ENCODE measurements around the gene DMRTA2. TPM values are rescaled to one million over a fixed set of nuclear protein-coding genes. Genes with fewer than 3 reads are reported as not detected.

DMRTA2 gene
- total RNA-seq, 2 experiments from 2014 or later = not detected

- H3K27me3 ChIP-seq (ENCODE audit: control insufficient read depth in 1 of 2, insufficient read depth in 2 of 2, low read length in 2 of 2) = no peaks in the 10 kb centered on the region
- Mint-ChIP-seq H3K27ac (no peak overlapping the region), H3K27me3 (no peaks in the 10 kb centered on the region), H3K4me1 (ENCODE audit: low read depth) (peaks cover 8% of the 10 kb centered on the region), H3K4me3 (no peak overlapping the region), H3K36me3 (ENCODE audit: low read depth) (peaks cover 29% of the 10 kb centered on the region), H3K9me3 (no peaks in the 10 kb centered on the region)
- no peaks in the 10 kb centered on the region for H3K9me3 ChIP-seq (ENCODE audit: control insufficient read depth in 1 of 2, insufficient read depth in 1 of 2, low read length in 2 of 2)
- intact Hi-C loops (cut with DNase I, micrococcal nuclease) = no loop called here
- TF ChIP-seq CTCF (IDR thresholded peaks at IDR 0.05) = no peak
- ChIA-PET POLR2A (no interaction called here), CTCF (no interaction called here)
- ATAC-seq (ENCODE audit: poor library complexity) = no peak
- no peak overlapping the region for H3K4me3 ChIP-seq (ENCODE audit: low read length)
- DNase-seq = no peak
- no peaks in the 10 kb centered on the region for H3K4me1 ChIP-seq (ENCODE audit: insufficient read depth, low read length)
- H3K36me3 ChIP-seq (ENCODE audit: insufficient read depth, low read length) = peaks cover 2% of the 10 kb centered on the region
- H3K27ac ChIP-seq (ENCODE audit: low read depth in 1 of 2, low read length in 2 of 2) = no peak overlapping the region
Observed at GRCh38 chr1:50458507-50458906, 35.3 kb upstream of the DMRTA2 start.

- H3K4me3 Mint-ChIP-seq = no peak overlapping the region
- no peak overlapping the region for H3K4me3 ChIP-seq (ENCODE audit: low read length)
- no peaks in the 10 kb centered on the region for H3K27me3 ChIP-seq (ENCODE audit: control insufficient read depth in 1 of 2, insufficient read depth in 2 of 2, low read length in 2 of 2)
- no peaks in the 10 kb centered on the region for H3K27me3 Mint-ChIP-seq
- H3K9me3 ChIP-seq (ENCODE audit: control insufficient read depth in 1 of 2, insufficient read depth in 1 of 2, low read length in 2 of 2) = no peaks in the 10 kb centered on the region
- POLR2A ChIA-PET = no interaction called here
- peaks cover 17% of the 10 kb centered on the region for H3K36me3 Mint-ChIP-seq (ENCODE audit: low read depth)
- intact Hi-C loops (cut with DNase I, micrococcal nuclease) = no loop called here
- no peak for DNase-seq
- no peak overlapping the region for H3K27ac ChIP-seq (ENCODE audit: low read depth in 1 of 2, low read length in 2 of 2)
- peaks cover 35% of the 10 kb centered on the region for H3K4me1 Mint-ChIP-seq (ENCODE audit: low read depth)
- no peak for TF ChIP-seq CTCF (IDR thresholded peaks at IDR 0.05)
- ATAC-seq (ENCODE audit: poor library complexity) = no peak
- H3K9me3 Mint-ChIP-seq = no peaks in the 10 kb centered on the region
- CTCF ChIA-PET = interaction anchor here (1.1 to 1.4 kb wide), 2 partner anchors 25 to 26 kb away, joined by 3 read pairs; no protein-coding TSS in a partner anchor
- H3K4me1 ChIP-seq (ENCODE audit: insufficient read depth, low read length) = no peaks in the 10 kb centered on the region
- no peak overlapping the region for H3K27ac Mint-ChIP-seq
- peaks cover 2% of the 10 kb centered on the region for H3K36me3 ChIP-seq (ENCODE audit: insufficient read depth, low read length)
Observed at GRCh38 chr1:50454911-50455310, 31.7 kb upstream of the DMRTA2 start.

GRCh38 chr1:50453266-50453665 lies 30.0 kb upstream of the DMRTA2 start:
- no peaks in the 10 kb centered on the region for H3K27me3 ChIP-seq (ENCODE audit: control insufficient read depth in 1 of 2, insufficient read depth in 2 of 2, low read length in 2 of 2)
- H3K36me3 ChIP-seq (ENCODE audit: insufficient read depth, low read length) = no peaks in the 10 kb centered on the region
- Mint-ChIP-seq H3K27me3 (no peaks in the 10 kb centered on the region), H3K27ac (no peak overlapping the region), H3K36me3 (ENCODE audit: low read depth) (peaks cover 7% of the 10 kb centered on the region), H3K9me3 (no peaks in the 10 kb centered on the region), H3K4me1 (ENCODE audit: low read depth) (peaks cover 35% of the 10 kb centered on the region), H3K4me3 (no peak overlapping the region)
- no peaks in the 10 kb centered on the region for H3K4me1 ChIP-seq (ENCODE audit: insufficient read depth, low read length)
- intact Hi-C loops (cut with DNase I, micrococcal nuclease) = no loop called here
- ATAC-seq (ENCODE audit: poor library complexity) (no peak), DNase-seq (no peak)
- H3K27ac ChIP-seq (ENCODE audit: low read depth in 1 of 2, low read length in 2 of 2) = no peak overlapping the region
- CTCF ChIA-PET = no interaction called here
- H3K4me3 ChIP-seq (ENCODE audit: low read length) = no peak overlapping the region
- TF ChIP-seq CTCF (IDR thresholded peaks at IDR 0.05) = no peak
- POLR2A ChIA-PET = no interaction called here
- no peaks in the 10 kb centered on the region for H3K9me3 ChIP-seq (ENCODE audit: control insufficient read depth in 1 of 2, insufficient read depth in 1 of 2, low read length in 2 of 2)

Data from CD4-positive, alpha-beta T cell (primary cell).